Suprapubic skin (tissue), 4 donors: Measurements from ENCODE around the gene ZSCAN5B. TPM values are rescaled to one million over a fixed set of nuclear protein-coding genes. Genes with fewer than 3 reads are reported as not detected.
"Not testable (repeated sequence)": the region's sequence is repeated elsewhere in the genome, so short reads cannot be mapped to it uniquely, and the experiment has no call there.

Source experiments
- DNase-seq, 2 donors: peaks; one replicate each; pipeline ENCODE4 v3.0.0-alpha.2; 2019; ENCODE audit warnings: low spot score in 2 of 2
- H3K27ac ChIP-seq: fragments of 200-600 bp; sonication (generic); one replicate; pipeline ENCODE4 v1.5.1; 2019
- H3K27me3 ChIP-seq: fragments of 200-600 bp; sonication (generic); one replicate; pipeline ENCODE4 v1.5.1; 2019
- H3K36me3 ChIP-seq: fragments of 200-600 bp; sonication (generic); one replicate; pipeline ENCODE4 v1.5.1; 2019
- H3K4me1 ChIP-seq: fragments of 200-600 bp; sonication (generic); one replicate; pipeline ENCODE4 v1.5.1; 2019
- H3K4me3 ChIP-seq: fragments of 200-600 bp; sonication (generic); one replicate; pipeline ENCODE4 v1.5.1; 2019; ENCODE audit warnings: mild to moderate bottlenecking
- H3K9me3 ChIP-seq: fragments of 200-600 bp; sonication (generic); one replicate; pipeline ENCODE4 v1.5.1; 2019
- EP300 ChIP-seq: sonication (generic); formaldehyde crosslinking; IDR thresholded peaks from one replicate; pipeline ENCODE4 v1.6.1; 2017; ENCODE audit warnings: antibody characterized with exemption
- POLR2A ChIP-seq, 2 donors: fragments of 450-650 bp; IDR thresholded peaks; one replicate each; pipeline ENCODE4 v1.6.1; 2017; ENCODE audit warnings: antibody characterized with exemption in 2 of 2, mild to moderate bottlenecking in 2 of 2, moderate library complexity in 2 of 2
- POLR2AphosphoS5 ChIP-seq, 3 donors: sonication (generic); formaldehyde crosslinking; IDR thresholded peaks; one replicate each; pipeline ENCODE4 v1.6.1; 2017; ENCODE audit warnings: antibody characterized with exemption in 3 of 3
- WGBS: methylation state at CpG from one replicate; pipeline ENCODE4 v1.1.5; 2018; 5-methylcytosine and 5-hydroxymethylcytosine counted together
- total RNA-seq, 4 donors: library from RNA; depleted of rRNA; stranded (reverse); fragments of >200 nt; gene quantifications; one replicate each; pipeline ENCODE4 v1.1.0, GENCODE V29; 2016
- TF ChIP-seq, protein P1 (sequence below), 2 donors: fragments of 200-600 bp in 1 of 2; fragments of 450-650 bp in 1 of 2; sonication (generic) in 1 of 2; IDR thresholded peaks; one replicate each; pipeline ENCODE4 v1.5.1; 2016 to 2019; ENCODE audit warnings: antibody characterized with exemption in 2 of 2, mild to moderate bottlenecking in 1 of 2, moderate library complexity in 1 of 2

Gene ZSCAN5B
- total RNA-seq, 4 donors from 2014 or later, result not detected

GRCh38 chr19:56221442-56221841 is 23.9 kb upstream of the ZSCAN5B start:
- TF ChIP-seq, protein P1, sequence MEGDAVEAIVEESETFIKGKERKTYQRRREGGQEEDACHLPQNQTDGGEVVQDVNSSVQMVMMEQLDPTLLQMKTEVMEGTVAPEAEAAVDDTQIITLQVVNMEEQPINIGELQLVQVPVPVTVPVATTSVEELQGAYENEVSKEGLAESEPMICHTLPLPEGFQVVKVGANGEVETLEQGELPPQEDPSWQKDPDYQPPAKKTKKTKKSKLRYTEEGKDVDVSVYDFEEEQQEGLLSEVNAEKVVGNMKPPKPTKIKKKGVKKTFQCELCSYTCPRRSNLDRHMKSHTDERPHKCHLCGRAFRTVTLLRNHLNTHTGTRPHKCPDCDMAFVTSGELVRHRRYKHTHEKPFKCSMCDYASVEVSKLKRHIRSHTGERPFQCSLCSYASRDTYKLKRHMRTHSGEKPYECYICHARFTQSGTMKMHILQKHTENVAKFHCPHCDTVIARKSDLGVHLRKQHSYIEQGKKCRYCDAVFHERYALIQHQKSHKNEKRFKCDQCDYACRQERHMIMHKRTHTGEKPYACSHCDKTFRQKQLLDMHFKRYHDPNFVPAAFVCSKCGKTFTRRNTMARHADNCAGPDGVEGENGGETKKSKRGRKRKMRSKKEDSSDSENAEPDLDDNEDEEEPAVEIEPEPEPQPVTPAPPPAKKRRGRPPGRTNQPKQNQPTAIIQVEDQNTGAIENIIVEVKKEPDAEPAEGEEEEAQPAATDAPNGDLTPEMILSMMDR (IDR thresholded peaks at IDR 0.05), result peak in 1 of 2 donors; percentile 17
- not testable (repeated sequence) for H3K4me3 ChIP-seq, H3K27ac ChIP-seq, DNase-seq, H3K9me3 ChIP-seq, H3K27me3 ChIP-seq
- peaks cover 11% of the 10 kb centered on the region for H3K36me3 ChIP-seq
- 55% methylated on average over 8 of the region's 9 CpGs for WGBS
- H3K4me1 ChIP-seq, result peaks cover 12% of the 10 kb centered on the region

GRCh38 chr19:56218961-56219360 is 21.4 kb upstream of the ZSCAN5B start:
- TF ChIP-seq POLR2A (IDR thresholded peaks at IDR 0.05), result no peak
- TF ChIP-seq, protein P1 (IDR thresholded peaks at IDR 0.05), result no peak
- TF ChIP-seq EP300, result no peak
- TF ChIP-seq POLR2AphosphoS5 (IDR thresholded peaks at IDR 0.05), result no peak
- H3K27ac ChIP-seq, result no peak overlapping the region
- no peaks in the 10 kb centered on the region for H3K9me3 ChIP-seq
- DNase-seq, result no peak
- peaks cover 12% of the 10 kb centered on the region for H3K4me1 ChIP-seq
- 89% methylated on average over 10 of the region's 10 CpGs for WGBS
- H3K4me3 ChIP-seq, result no peak overlapping the region
- peaks cover 11% of the 10 kb centered on the region for H3K36me3 ChIP-seq
- H3K27me3 ChIP-seq, result peaks cover 5% of the 10 kb centered on the region

GRCh38 chr19:56217039-56217949 is 19.7 kb upstream of the ZSCAN5B start:
- WGBS, result 10% methylated on average over 29 of the region's 79 CpGs
- Histone ChIP-seq H3K36me3 (no peaks in the 10 kb centered on the region), H3K27ac (peak overlapping the region; percentile 38), H3K27me3 (peaks cover 5% of the 10 kb centered on the region), H3K4me1 (peaks cover 12% of the 10 kb centered on the region), H3K4me3 (peak overlapping the region; percentile 52), H3K9me3 (no peaks in the 10 kb centered on the region)
- no peak for TF ChIP-seq EP300
- no peak for TF ChIP-seq POLR2A (IDR thresholded peaks at IDR 0.05)
- DNase-seq, result no peak

GRCh38 chr19:56211718-56212117 is 14.1 kb upstream of the ZSCAN5B start:
- no peaks in the 10 kb centered on the region for H3K36me3 ChIP-seq
- 55% methylated on average over 4 of the region's 4 CpGs for WGBS
- H3K4me1 ChIP-seq, result peaks cover 1% of the 10 kb centered on the region
- no peak overlapping the region for H3K27ac ChIP-seq
- H3K9me3 ChIP-seq, result no peaks in the 10 kb centered on the region
- H3K4me3 ChIP-seq, result no peak overlapping the region
- DNase-seq, result no peak
- no peak for TF ChIP-seq POLR2AphosphoS5 (IDR thresholded peaks at IDR 0.05)
- H3K27me3 ChIP-seq, result no peaks in the 10 kb centered on the region

GRCh38 chr19:56210036-56210435 is 12.5 kb upstream of the ZSCAN5B start:
- not testable (repeated sequence) for H3K4me1 ChIP-seq, DNase-seq, H3K36me3 ChIP-seq, H3K9me3 ChIP-seq, H3K27me3 ChIP-seq, H3K27ac ChIP-seq, H3K4me3 ChIP-seq
- 89% methylated on average over 9 of the region's 9 CpGs for WGBS

- Histone ChIP-seq H3K4me1 (no peaks in the 10 kb centered on the region), H3K27ac (no peak overlapping the region), H3K27me3 (no peaks in the 10 kb centered on the region), H3K4me3 (no peak overlapping the region), H3K9me3 (no peaks in the 10 kb centered on the region), H3K36me3 (no peaks in the 10 kb centered on the region)
- WGBS, result 68% methylated on average over 12 of the region's 12 CpGs
- DNase-seq, result no peak
- TF ChIP-seq, protein P1 (IDR thresholded peaks at IDR 0.05), result no peak
- TF ChIP-seq POLR2AphosphoS5 (IDR thresholded peaks at IDR 0.05) (no peak), POLR2A (IDR thresholded peaks at IDR 0.05) (no peak), EP300 (no peak)
Observed at GRCh38 chr19:56209091-56209490, 11.5 kb upstream of the ZSCAN5B start.

DNA sequence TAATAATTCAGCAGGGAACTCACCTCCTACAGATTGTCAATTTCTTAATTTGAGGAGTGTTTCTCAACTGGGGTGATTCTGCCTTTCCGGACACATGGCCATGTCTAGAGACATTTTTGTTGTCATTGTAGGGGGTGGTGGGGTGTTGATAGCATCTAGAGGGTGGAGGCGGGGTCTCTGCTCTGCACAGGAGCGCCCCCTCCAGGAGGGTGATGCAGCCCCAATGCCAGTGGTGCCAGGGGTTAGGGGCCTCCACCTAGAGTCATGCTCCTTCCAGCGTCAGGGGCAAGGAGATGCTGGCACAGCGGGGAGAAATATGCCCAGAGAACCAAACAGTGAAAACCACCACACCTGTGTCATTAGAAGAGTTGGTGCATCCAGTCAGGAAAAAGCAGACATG is 10.0 kb upstream of the ZSCAN5B start:
- H3K27me3 ChIP-seq, DNase-seq, H3K9me3 ChIP-seq, H3K36me3 ChIP-seq, H3K4me1 ChIP-seq, H3K4me3 ChIP-seq, H3K27ac ChIP-seq: not testable (repeated sequence)
- 76% methylated on average over 5 of the region's 5 CpGs for WGBS
